CD14-positive monocyte (primary cell): ENCODE results near the gene TTC39A. TPM values are rescaled to one million over a fixed set of nuclear protein-coding genes. Genes with fewer than 3 reads are reported as not detected.

Source experiments
- DNase-seq, 3 donors: peaks; one replicate each; pipeline ENCODE4 v3.0.0-alpha.2; 2011 to 2022
- H2AFZ ChIP-seq: 2 replicates; pipeline ENCODE4 v1.6.0; 2012; ENCODE audit warnings: mild to moderate bottlenecking, low read depth, low read length, inconsistent platforms; ENCODE audit not compliant: insufficient read depth, poor library complexity, severe bottlenecking
- H3K27ac ChIP-seq, 2 donors: 1 replicate in 1 of 2; 2 replicates in 1 of 2; pipeline ENCODE4 v1.5.1; 2012 to 2013; ENCODE audit warnings: low read length in 2 of 2, control low read depth in 1 of 2, inconsistent platforms in 1 of 2, low read depth in 1 of 2, mild to moderate bottlenecking in 1 of 2
- H3K27me3 ChIP-seq, 2 donors: one replicate each; pipeline versions ENCODE4 v1.6.0 to v1.6.1; 2011 to 2013; ENCODE audit warnings: low read length in 2 of 2; ENCODE audit not compliant: control insufficient read depth in 2 of 2, insufficient read depth in 2 of 2
- H3K36me3 ChIP-seq, 2 donors: replicated peaks in 1 of 2; 1 replicate in 1 of 2; 2 replicates in 1 of 2; pipeline versions ENCODE4 v1.5.1 to v1.6.1; 2012 to 2013; ENCODE audit warnings: low read length in 2 of 2, control low read depth in 1 of 2, inconsistent platforms in 1 of 2, mild to moderate bottlenecking in 1 of 2; ENCODE audit not compliant: insufficient read depth in 2 of 2, control insufficient read depth in 1 of 2
- H3K4me1 ChIP-seq, 2 donors: 1 replicate in 1 of 2; 2 replicates in 1 of 2; pipeline versions ENCODE4 v1.5.1 to v1.6.1; 2012 to 2013; ENCODE audit warnings: low read length in 2 of 2, control low read depth in 1 of 2, inconsistent platforms in 1 of 2, mild to moderate bottlenecking in 1 of 2, moderate library complexity in 1 of 2; ENCODE audit not compliant: insufficient read depth in 2 of 2, control insufficient read depth in 1 of 2
- H3K4me2 ChIP-seq: replicated peaks from 2 replicates; pipeline ENCODE3; 2012; ENCODE audit warnings: low read length, moderate library complexity, mild to moderate bottlenecking; ENCODE audit not compliant: poor library complexity, severe bottlenecking; ENCODE audit errors: extremely low read depth
- H3K4me3 ChIP-seq, 3 experiments: fragments of 200-600 bp in 1 of 3; sonication (generic) in 1 of 3; replicated peaks in 1 of 3; 1 replicate in 2 of 3; 2 replicates in 1 of 3; pipeline ENCODE4 v1.5.1; 2011 to 2013; ENCODE audit warnings: low read length in 3 of 3, mild to moderate bottlenecking in 3 of 3, control low read depth in 2 of 3, low read depth in 2 of 3, inconsistent platforms in 1 of 3, moderate library complexity in 1 of 3
- H3K79me2 ChIP-seq: 2 replicates; pipeline ENCODE4 v1.6.0; 2012; ENCODE audit warnings: mild to moderate bottlenecking, control low read depth, inconsistent platforms, low read length, moderate library complexity; ENCODE audit not compliant: insufficient read depth
- H3K9ac ChIP-seq: 2 replicates; pipeline ENCODE4 v1.6.0; 2017; ENCODE audit warnings: low read length, mild to moderate bottlenecking; ENCODE audit not compliant: insufficient read depth, poor library complexity, severe bottlenecking
- H3K9me3 ChIP-seq, 2 donors: replicated peaks in 1 of 2; 1 replicate in 1 of 2; 2 replicates in 1 of 2; pipeline versions ENCODE4 v1.5.1 to v1.6.1; 2012 to 2013; ENCODE audit warnings: low read length in 2 of 2, control low read depth in 1 of 2; ENCODE audit not compliant: control insufficient read depth in 1 of 2, insufficient read depth in 1 of 2
- H4K20me1 ChIP-seq: 2 replicates; pipeline ENCODE4 v1.6.0; 2012; ENCODE audit warnings: mild to moderate bottlenecking, low read length, control low read depth, moderate library complexity; ENCODE audit not compliant: insufficient read depth
- H3K27ac Mint-ChIP-seq, 7 donors: one replicate each; pipeline ENCODE4 v1.8.0; 2020; ENCODE audit warnings: mild to moderate bottlenecking in 7 of 7, mixed read lengths in 7 of 7, moderate library complexity in 6 of 7, inconsistent platforms in 2 of 7
- H3K27me3 Mint-ChIP-seq, 3 donors: one replicate each; pipeline ENCODE4 v1.8.0; 2021 to 2022; ENCODE audit warnings: low read depth in 3 of 3, mild to moderate bottlenecking in 3 of 3, mixed read lengths in 3 of 3, moderate library complexity in 3 of 3, inconsistent platforms in 1 of 3
- H3K36me3 Mint-ChIP-seq, 2 donors: one replicate each; pipeline ENCODE4 v1.8.0; 2020; ENCODE audit warnings: mixed read lengths in 2 of 2, inconsistent platforms in 1 of 2, mild to moderate bottlenecking in 1 of 2
- H3K4me1 Mint-ChIP-seq: one replicate; pipeline ENCODE4 v1.8.0; 2020; ENCODE audit warnings: mild to moderate bottlenecking, mixed read lengths
- H3K4me3 Mint-ChIP-seq, 2 donors: one replicate each; pipeline ENCODE4 v1.8.0; 2020; ENCODE audit warnings: mild to moderate bottlenecking in 2 of 2, mixed read lengths in 2 of 2, moderate library complexity in 1 of 2
- H3K9me3 Mint-ChIP-seq, 7 donors: one replicate each; pipeline ENCODE4 v1.8.0; 2020 to 2022; ENCODE audit warnings: mixed read lengths in 7 of 7, mild to moderate bottlenecking in 6 of 7, moderate library complexity in 6 of 7, inconsistent platforms in 2 of 7
- WGBS: methylation state at CpG from one replicate; pipeline ENCODE4 v1.1.5; 2013; ENCODE audit warnings: missing lambda C conversion rate; ENCODE audit not compliant: insufficient coverage; 5-methylcytosine and 5-hydroxymethylcytosine counted together
- intact Hi-C, 2 donors: fragments of 100-400 bp; cut with micrococcal nuclease; formaldehyde crosslinking; loops; one replicate each; pipeline versions ENCODE4 v1.15.0 to v1.15.1; 2023
- polyA plus RNA-seq, 3 donors: library from polyadenylated mRNA; depleted of rRNA in 1 of 3; unstranded in 2 of 3; stranded (reverse) in 1 of 3; fragments of 300-500 nt in 2 of 3; fragments of >200 nt in 1 of 3; fragmentation: Illumina TruSeq in 2 of 3; gene quantifications; 1 replicate in 2 of 3; 2 replicates in 1 of 3; pipeline ENCODE4 v1.2.3, GENCODE V29; 2012 to 2021
- TF ChIP-seq, protein P1 (sequence below): fragments of 200-600 bp; IDR thresholded peaks from one replicate; pipeline ENCODE4 v1.8.0; 2022; ENCODE audit warnings: antibody characterized with exemption, mild to moderate bottlenecking

TTC39A gene
- polyA plus RNA-seq, 3 donors: 0.16 TPM; not detected in 2

DNA sequence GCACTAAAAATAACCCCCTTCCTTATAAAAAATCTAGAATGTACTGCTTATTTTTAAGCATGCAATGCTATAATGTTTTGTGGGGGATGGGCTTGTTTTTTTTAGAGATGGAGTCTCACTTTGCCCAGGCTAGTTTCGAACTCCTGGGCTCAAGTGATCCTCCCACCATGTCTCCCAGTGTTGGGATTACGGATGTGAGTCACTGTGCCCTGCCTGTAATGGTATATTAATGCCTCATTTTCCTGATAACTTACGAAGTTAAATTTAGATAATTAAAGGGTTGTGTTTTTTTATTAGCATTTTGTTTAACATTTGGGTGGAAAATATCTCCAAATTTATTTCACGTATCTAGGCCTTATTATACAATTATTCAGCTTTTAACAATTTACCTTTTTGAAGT lies 87.8 kb downstream of the TTC39A start:
- H3K79me2 ChIP-seq: peaks cover 100% of the 10 kb centered on the region
- no peak overlapping the region for H3K4me2 ChIP-seq
- Mint-ChIP-seq H3K4me3 (no peak overlapping the region), H3K27ac (no peak overlapping the region), H3K9me3 (no peaks in the 10 kb centered on the region), H3K4me1 (peaks cover 22% of the 10 kb centered on the region), H3K27me3 (peaks cover 0 to 2% (median 0%) of the 10 kb centered on the region in 3 donors), H3K36me3 (peaks cover 30 to 33% of the 10 kb centered on the region in 2 donors)
- no peak overlapping the region for H3K4me3 ChIP-seq
- TF ChIP-seq, protein P1, sequence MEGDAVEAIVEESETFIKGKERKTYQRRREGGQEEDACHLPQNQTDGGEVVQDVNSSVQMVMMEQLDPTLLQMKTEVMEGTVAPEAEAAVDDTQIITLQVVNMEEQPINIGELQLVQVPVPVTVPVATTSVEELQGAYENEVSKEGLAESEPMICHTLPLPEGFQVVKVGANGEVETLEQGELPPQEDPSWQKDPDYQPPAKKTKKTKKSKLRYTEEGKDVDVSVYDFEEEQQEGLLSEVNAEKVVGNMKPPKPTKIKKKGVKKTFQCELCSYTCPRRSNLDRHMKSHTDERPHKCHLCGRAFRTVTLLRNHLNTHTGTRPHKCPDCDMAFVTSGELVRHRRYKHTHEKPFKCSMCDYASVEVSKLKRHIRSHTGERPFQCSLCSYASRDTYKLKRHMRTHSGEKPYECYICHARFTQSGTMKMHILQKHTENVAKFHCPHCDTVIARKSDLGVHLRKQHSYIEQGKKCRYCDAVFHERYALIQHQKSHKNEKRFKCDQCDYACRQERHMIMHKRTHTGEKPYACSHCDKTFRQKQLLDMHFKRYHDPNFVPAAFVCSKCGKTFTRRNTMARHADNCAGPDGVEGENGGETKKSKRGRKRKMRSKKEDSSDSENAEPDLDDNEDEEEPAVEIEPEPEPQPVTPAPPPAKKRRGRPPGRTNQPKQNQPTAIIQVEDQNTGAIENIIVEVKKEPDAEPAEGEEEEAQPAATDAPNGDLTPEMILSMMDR: no peak
- intact Hi-C loops: no loop called here
- no peak overlapping the region for H3K9ac ChIP-seq
- no peak overlapping the region for H2AFZ ChIP-seq
- peaks cover 11 to 21% of the 10 kb centered on the region in 2 donors for H3K4me1 ChIP-seq
- H4K20me1 ChIP-seq: peaks cover 94% of the 10 kb centered on the region
- no CpG with 5 or more reads among the region's 4 CpGs for WGBS
- H3K36me3 ChIP-seq: peaks cover 0 to 10% of the 10 kb centered on the region in 2 donors
- no peaks in the 10 kb centered on the region for H3K27me3 ChIP-seq
- no peaks in the 10 kb centered on the region for H3K9me3 ChIP-seq
- DNase-seq: no peak
- H3K27ac ChIP-seq: no peak overlapping the region

DNA sequence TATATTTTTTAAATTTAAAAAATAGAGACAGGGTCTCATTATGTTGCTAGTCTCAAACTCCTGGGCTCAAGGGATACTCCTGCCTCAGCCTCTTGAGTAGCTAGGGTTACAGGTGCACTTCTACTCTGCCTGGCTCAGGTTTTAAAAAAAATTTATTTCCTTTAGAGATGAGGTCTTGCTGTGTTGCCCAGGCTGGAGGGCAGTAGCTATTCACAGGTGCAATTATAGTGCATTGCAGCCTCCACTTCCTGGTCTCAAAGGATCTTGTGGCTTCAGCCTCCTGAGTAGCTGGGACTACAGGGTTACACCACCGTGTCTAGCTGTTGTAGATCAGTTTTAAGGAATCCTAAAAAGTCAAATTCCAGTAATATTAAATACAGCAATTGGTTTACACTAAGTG lies 89.2 kb downstream of the TTC39A start:
- peaks cover 98% of the 10 kb centered on the region for H3K79me2 ChIP-seq
- H4K20me1 ChIP-seq: peaks cover 82% of the 10 kb centered on the region
- no peak overlapping the region for H3K9ac ChIP-seq
- peaks cover 11 to 18% of the 10 kb centered on the region in 2 donors for H3K4me1 ChIP-seq
- intact Hi-C loops: no loop called here
- no peaks in the 10 kb centered on the region for H3K9me3 ChIP-seq
- DNase-seq: no peak
- no peak overlapping the region for H3K4me3 ChIP-seq
- H3K27ac ChIP-seq: peak overlapping the region in 1 of 2 donors; percentile 48
- no peaks in the 10 kb centered on the region for H3K27me3 ChIP-seq
- Mint-ChIP-seq H3K4me3 (no peak overlapping the region), H3K9me3 (no peaks in the 10 kb centered on the region), H3K36me3 (peaks cover 27 to 31% of the 10 kb centered on the region in 2 donors), H3K27me3 (peaks cover 0 to 2% (median 0%) of the 10 kb centered on the region in 3 donors), H3K4me1 (peaks cover 8% of the 10 kb centered on the region), H3K27ac (peak overlapping the region in 2 of 7 donors; percentile 2 to 21)
- WGBS: no CpG with 5 or more reads among the region's 1 CpG
- H3K36me3 ChIP-seq: peaks cover 0 to 10% of the 10 kb centered on the region in 2 donors
- H2AFZ ChIP-seq: no peak overlapping the region
- H3K4me2 ChIP-seq: no peak overlapping the region
- TF ChIP-seq, protein P1: no peak
